HFFc6 (cell line): ENCODE measurements around the gene RAB7A. TPM values are rescaled to one million over a fixed set of nuclear protein-coding genes. Genes with fewer than 3 reads are reported as not detected.

ENCODE experiments used
- DNase-seq: peaks from one replicate; pipeline ENCODE4 v3.0.0-alpha.2; 2018
- H3K27ac Mint-ChIP-seq: 2 replicates; pipeline ENCODE4 v1.8.0; 2020; ENCODE audit warnings: mild to moderate bottlenecking, mixed read lengths
- H3K27me3 Mint-ChIP-seq: 2 replicates; pipeline ENCODE4 v1.8.0; 2021; ENCODE audit warnings: mild to moderate bottlenecking, moderate library complexity, mixed read lengths; ENCODE audit not compliant: insufficient read depth
- H3K36me3 Mint-ChIP-seq: 2 replicates; pipeline ENCODE4 v1.8.0; 2021; ENCODE audit warnings: low read depth, mixed read lengths
- H3K4me1 Mint-ChIP-seq: 2 replicates; pipeline ENCODE4 v1.8.0; 2020; ENCODE audit warnings: low read depth, mixed read lengths
- H3K4me3 Mint-ChIP-seq: 2 replicates; pipeline ENCODE4 v1.8.0; 2020; ENCODE audit warnings: mild to moderate bottlenecking, moderate library complexity, mixed read lengths
- H3K9me3 Mint-ChIP-seq: 2 replicates; pipeline ENCODE4 v1.8.0; 2020; ENCODE audit warnings: mild to moderate bottlenecking, mixed read lengths
- total RNA-seq, 6 experiments: library from RNA; stranded (reverse); fragmentation: NEBNext Ultra II Directional; extraction: Animal tissue kit (Norgen Biotek cat#: 25700); gene quantifications; 2 replicates in 1 of 6; 3 replicates in 5 of 6; pipeline ENCODE4 v1.2.3, GENCODE V29; 2021
- TF ChIP-seq, protein P1 (sequence below): fragments of 200-600 bp; sonication (generic); IDR thresholded peaks from 2 replicates; pipeline ENCODE4 v1.5.0; 2021; ENCODE audit warnings: antibody characterized with exemption, mild to moderate bottlenecking

Gene RAB7A
- total RNA-seq, 6 experiments from 2014 or later = 311 to 355 (median 323) TPM

DNA sequence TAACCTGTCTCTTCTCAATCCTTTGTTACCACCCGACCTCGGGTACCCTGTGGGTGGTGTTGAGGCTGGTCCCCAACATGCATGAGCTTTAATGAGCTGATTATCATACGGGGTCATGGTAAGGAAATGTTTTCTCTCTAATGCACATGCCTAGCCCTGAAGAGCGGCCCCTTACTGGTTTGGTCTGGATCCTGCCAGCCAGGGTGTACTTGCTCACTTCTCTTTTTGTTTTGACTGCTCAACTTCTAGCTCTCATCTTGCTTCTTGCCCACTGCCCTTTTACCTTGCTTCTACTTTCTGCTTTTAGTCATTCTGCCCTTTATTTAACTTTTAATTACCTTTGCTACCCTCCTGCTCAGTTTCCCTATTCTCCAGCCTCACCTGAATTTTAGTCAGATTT is 109.1 kb downstream of the RAB7A start:
- H3K36me3 Mint-ChIP-seq = no peaks in the 10 kb centered on the region
- H3K4me3 Mint-ChIP-seq = no peak overlapping the region
- peaks cover 2% of the 10 kb centered on the region for H3K27me3 Mint-ChIP-seq
- no peak for DNase-seq
- TF ChIP-seq, protein P1, sequence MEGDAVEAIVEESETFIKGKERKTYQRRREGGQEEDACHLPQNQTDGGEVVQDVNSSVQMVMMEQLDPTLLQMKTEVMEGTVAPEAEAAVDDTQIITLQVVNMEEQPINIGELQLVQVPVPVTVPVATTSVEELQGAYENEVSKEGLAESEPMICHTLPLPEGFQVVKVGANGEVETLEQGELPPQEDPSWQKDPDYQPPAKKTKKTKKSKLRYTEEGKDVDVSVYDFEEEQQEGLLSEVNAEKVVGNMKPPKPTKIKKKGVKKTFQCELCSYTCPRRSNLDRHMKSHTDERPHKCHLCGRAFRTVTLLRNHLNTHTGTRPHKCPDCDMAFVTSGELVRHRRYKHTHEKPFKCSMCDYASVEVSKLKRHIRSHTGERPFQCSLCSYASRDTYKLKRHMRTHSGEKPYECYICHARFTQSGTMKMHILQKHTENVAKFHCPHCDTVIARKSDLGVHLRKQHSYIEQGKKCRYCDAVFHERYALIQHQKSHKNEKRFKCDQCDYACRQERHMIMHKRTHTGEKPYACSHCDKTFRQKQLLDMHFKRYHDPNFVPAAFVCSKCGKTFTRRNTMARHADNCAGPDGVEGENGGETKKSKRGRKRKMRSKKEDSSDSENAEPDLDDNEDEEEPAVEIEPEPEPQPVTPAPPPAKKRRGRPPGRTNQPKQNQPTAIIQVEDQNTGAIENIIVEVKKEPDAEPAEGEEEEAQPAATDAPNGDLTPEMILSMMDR = no peak
- no peak overlapping the region for H3K27ac Mint-ChIP-seq
- H3K4me1 Mint-ChIP-seq = no peaks in the 10 kb centered on the region
- no peaks in the 10 kb centered on the region for H3K9me3 Mint-ChIP-seq

DNA sequence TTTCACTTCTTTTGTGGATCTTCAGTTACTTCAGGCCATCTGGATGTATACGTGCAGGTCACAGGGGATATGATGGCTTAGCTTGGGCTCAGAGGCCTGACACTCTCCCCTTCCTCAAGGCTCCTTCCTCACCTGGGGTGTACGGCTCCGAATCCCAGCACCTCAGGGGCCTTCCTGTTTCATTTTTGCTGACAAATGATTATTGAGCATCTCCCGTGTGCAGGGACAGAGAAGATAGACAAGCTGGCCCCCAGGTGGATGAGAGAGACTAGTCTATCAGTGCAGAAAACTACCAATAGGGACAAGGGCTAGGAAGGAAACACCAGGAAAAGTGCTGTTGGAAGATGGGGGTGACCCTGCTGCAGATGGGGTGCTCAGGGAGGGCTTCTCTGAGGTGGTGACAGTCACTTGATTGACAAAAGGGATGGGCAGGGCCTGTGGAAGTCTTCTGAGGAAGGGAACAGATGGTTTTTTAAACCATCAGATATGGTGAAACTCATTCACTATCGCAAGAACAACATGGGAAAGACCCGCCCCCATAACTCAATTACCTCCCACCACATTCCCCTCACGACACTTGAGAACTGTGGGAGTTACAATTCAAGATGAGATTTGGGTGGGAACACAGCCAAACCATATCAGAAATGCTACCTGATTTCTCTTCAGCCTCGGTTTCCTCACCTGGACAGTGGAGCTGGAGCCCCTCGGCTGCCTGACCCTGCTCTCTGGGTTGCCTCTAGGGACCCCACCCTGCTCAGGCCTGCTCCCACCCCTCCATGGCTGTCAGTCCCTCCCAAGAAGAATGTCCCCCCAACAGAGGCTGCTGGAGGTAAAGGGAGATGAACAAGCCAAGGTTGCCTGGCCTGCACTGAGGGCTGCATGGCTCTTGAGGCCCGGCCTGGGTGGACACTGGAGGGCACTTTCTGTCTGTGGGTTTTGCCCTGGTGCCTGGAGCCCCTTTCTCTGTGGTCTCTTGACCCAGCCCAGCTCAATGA is 116.2 kb downstream of the RAB7A start:
- no peaks in the 10 kb centered on the region for H3K36me3 Mint-ChIP-seq

DNA sequence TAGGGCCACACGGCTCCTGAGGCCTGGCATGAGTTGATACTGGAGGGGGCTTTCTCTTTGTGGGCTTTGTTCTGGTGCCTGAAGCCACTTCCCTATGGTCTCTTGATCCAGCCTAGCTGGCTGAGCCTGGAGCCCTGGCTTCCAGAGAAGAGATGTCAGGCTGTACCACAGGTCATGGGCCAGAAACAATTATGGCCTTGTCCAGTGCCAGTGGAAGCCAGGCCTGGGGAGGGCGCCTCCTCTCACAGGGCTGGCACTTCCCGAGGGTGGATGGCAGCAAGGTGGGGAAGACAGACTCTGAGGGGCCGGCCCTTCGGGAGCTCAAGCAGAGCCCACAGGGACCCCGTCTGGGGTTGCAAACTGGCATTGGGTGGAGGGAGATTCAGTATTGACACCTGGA is 118.5 kb downstream of the RAB7A start:
- Mint-ChIP-seq H3K4me3 (no peak overlapping the region), H3K4me1 (peaks cover 22% of the 10 kb centered on the region), H3K9me3 (no peaks in the 10 kb centered on the region), H3K27ac (no peak overlapping the region), H3K27me3 (peaks cover 4% of the 10 kb centered on the region; the same call in 1 of the 2 replicates), H3K36me3 (no peaks in the 10 kb centered on the region)
- no peak for DNase-seq
- TF ChIP-seq, protein P1 = no peak

More for the DNA sequence above, 116.2 kb downstream of the RAB7A start:
- H3K27ac Mint-ChIP-seq = no peak overlapping the region
- peaks cover 4% of the 10 kb centered on the region; the same call in 1 of the 2 replicates for H3K27me3 Mint-ChIP-seq
- H3K4me3 Mint-ChIP-seq = no peak overlapping the region
- peaks cover 22% of the 10 kb centered on the region for H3K4me1 Mint-ChIP-seq
- TF ChIP-seq, protein P1 = no peak
- no peaks in the 10 kb centered on the region for H3K9me3 Mint-ChIP-seq
- no peak for DNase-seq

DNA sequence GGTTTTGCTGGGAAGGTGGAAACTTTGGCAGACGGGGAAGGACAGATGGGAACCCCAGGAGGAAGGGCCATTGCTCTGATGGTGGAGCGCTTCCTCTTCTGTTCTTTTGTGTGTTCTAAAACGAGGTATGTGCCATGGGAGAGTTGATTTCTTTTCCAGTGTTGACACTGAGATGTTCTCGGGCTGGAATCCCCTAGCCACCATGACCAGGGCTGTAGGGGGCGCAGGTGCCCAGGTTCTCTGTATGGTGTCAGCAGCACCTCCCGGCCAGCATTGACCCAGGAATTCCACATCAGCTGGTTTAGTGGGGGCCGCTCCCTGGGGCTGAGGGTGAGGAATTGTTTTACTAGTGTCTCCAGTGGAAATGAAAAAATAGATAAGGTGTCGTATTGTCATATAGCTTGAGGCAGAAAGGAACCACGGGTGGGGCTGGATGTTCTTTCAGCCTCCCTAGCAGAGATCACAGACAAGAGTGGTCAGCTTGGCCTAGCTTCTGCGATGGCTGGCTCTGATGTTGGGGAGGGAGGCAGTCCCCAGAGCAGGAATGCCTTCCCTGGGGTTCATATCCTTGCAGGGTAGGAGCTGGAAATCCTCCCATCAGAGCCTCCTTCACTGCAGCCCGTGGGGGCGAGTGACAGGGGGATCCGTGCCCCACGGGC is 119.3 kb downstream of the RAB7A start:
- no peak for DNase-seq
- peaks cover 28% of the 10 kb centered on the region for H3K4me1 Mint-ChIP-seq
- H3K36me3 Mint-ChIP-seq = no peaks in the 10 kb centered on the region
- TF ChIP-seq, protein P1 = no peak
- peak overlapping the region; percentile 41 for H3K4me3 Mint-ChIP-seq
- peaks cover 4% of the 10 kb centered on the region; the same call in 1 of the 2 replicates for H3K27me3 Mint-ChIP-seq
- H3K9me3 Mint-ChIP-seq = no peaks in the 10 kb centered on the region
- peak overlapping the region; percentile 51 for H3K27ac Mint-ChIP-seq

DNA sequence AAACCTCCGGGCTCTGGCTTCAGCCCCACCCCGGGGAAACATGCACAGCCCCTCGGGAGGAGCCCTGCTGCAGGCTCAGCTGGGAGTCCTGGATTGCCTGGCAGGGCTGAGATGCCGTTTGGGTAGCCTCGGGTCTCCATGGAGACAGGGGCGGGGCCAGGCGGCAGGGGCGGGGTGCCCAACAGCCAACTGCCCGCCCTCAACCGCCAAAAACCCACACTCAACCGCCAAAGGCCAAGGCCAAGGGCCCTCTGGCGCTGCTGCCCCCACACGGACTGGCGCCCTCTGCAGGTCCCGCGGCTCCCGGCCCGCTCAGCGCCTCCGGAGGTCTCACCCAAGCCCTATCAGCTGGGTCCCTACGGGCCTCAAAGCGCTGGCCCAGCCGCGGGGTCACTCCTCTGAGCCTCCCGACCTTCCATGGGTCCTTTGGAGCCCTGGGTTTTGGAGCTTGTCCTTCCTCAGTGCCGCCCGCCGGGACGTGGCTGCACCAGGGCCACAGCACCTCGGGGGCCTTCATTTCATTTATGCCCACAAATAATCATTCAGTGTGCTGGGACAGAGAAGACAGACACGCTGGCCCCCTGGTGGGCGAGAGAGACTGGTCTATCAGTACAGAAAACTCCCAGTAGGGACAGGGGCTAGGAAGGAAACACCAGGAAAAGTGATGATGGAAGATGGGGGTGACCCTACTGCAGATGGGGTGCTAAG is 119.9 kb downstream of the RAB7A start:
- Mint-ChIP-seq H3K4me1 (peaks cover 26% of the 10 kb centered on the region), H3K27ac (peak overlapping the region; percentile 86), H3K4me3 (peak overlapping the region; percentile 81), H3K9me3 (no peaks in the 10 kb centered on the region), H3K27me3 (peaks cover 4% of the 10 kb centered on the region; the same call in 1 of the 2 replicates), H3K36me3 (no peaks in the 10 kb centered on the region)
- peak; percentile 73 for DNase-seq
- TF ChIP-seq, protein P1 = peak; percentile 85
